HAP-1 (cell line): ENCODE measurements around the gene NTSR2.

Experiments used
- DNase-seq, 2 experiments: peaks; one replicate each; pipeline ENCODE4 v3.0.0-alpha.2; 2016 to 2020; ENCODE audit warnings: low spot score in 2 of 2
- H3K27me3 ChIP-seq: fragments of 250-450 bp; sonication (Bioruptor Pico); 2 replicates; pipeline ENCODE4 v1.5.1; 2020; ENCODE audit warnings: low read depth, mild to moderate bottlenecking, moderate library complexity
- H3K36me3 ChIP-seq: fragments of 250-450 bp; sonication (Bioruptor Pico); replicated peaks from 2 replicates; pipeline ENCODE4 v1.5.1; 2020; ENCODE audit warnings: mild to moderate bottlenecking
- H3K4me1 ChIP-seq: fragments of 250-450 bp; sonication (Bioruptor Pico); 2 replicates; pipeline ENCODE4 v1.5.1; 2020; ENCODE audit warnings: mild to moderate bottlenecking
- H3K4me3 ChIP-seq: fragments of 250-450 bp; sonication (Bioruptor Pico); 2 replicates; pipeline ENCODE4 v1.5.1; 2020; ENCODE audit warnings: mild to moderate bottlenecking, moderate library complexity
- H3K9me3 ChIP-seq: fragments of 250-450 bp; sonication (Bioruptor Pico); 2 replicates; pipeline ENCODE4 v1.5.1; 2020; ENCODE audit warnings: mild to moderate bottlenecking, moderate library complexity
- in situ Hi-C: fragments of 300-500 bp; cut with MboI; formaldehyde crosslinking; loops from 3 replicates; pipeline ENCODE4 v1.14.3; 2020; ENCODE audit warnings: low sequenced_read_pairs, inconsistent platforms, mixed read lengths

Gene NTSR2

GRCh38 chr2:11692966-11693521 is 23.0 kb upstream of the NTSR2 start:
- no peaks in the 10 kb centered on the region for H3K36me3 ChIP-seq
- in situ Hi-C loops = loop anchor here (5.0 kb wide), 1 partner anchor 89 kb away; no protein-coding TSS in a partner anchor
- DNase-seq = peak; percentile 55 to 80
- H3K4me3 ChIP-seq = no peak overlapping the region
- H3K9me3 ChIP-seq = no peaks in the 10 kb centered on the region
- H3K4me1 ChIP-seq = peaks cover 4% of the 10 kb centered on the region; the same call in 1 of the 2 replicates
- H3K27me3 ChIP-seq = no peaks in the 10 kb centered on the region

GRCh38 chr2:11691076-11691660 is 21.2 kb upstream of the NTSR2 start:
- no peaks in the 10 kb centered on the region for H3K36me3 ChIP-seq
- no peak for DNase-seq
- H3K4me3 ChIP-seq = no peak overlapping the region
- H3K27me3 ChIP-seq = no peaks in the 10 kb centered on the region
- H3K4me1 ChIP-seq = peaks cover 4% of the 10 kb centered on the region; the same call in 1 of the 2 replicates
- in situ Hi-C loops = loop anchor here (5.0 kb wide), 1 partner anchor 91 kb away; no protein-coding TSS in a partner anchor
- no peaks in the 10 kb centered on the region for H3K9me3 ChIP-seq

GRCh38 chr2:11688222-11689069 is 18.5 kb upstream of the NTSR2 start:
- in situ Hi-C loops = no loop called here
- Histone ChIP-seq H3K4me1 (peaks cover 4% of the 10 kb centered on the region; the same call in 1 of the 2 replicates), H3K4me3 (no peak overlapping the region), H3K36me3 (no peaks in the 10 kb centered on the region), H3K9me3 (no peaks in the 10 kb centered on the region), H3K27me3 (peaks cover 9% of the 10 kb centered on the region)
- DNase-seq = peak; percentile 38 to 89

- H3K4me1 ChIP-seq = peaks cover 4% of the 10 kb centered on the region; the same call in 1 of the 2 replicates
- no peaks in the 10 kb centered on the region for H3K9me3 ChIP-seq
- H3K4me3 ChIP-seq = no peak overlapping the region
- in situ Hi-C loops = no loop called here
- peaks cover 9% of the 10 kb centered on the region for H3K27me3 ChIP-seq
- H3K36me3 ChIP-seq = no peaks in the 10 kb centered on the region
- DNase-seq = no peak
Observed at GRCh38 chr2:11687736-11688135, 17.7 kb upstream of the NTSR2 start.

- Histone ChIP-seq H3K27me3 (peaks cover 9% of the 10 kb centered on the region), H3K4me1 (peaks cover 4% of the 10 kb centered on the region; the same call in 1 of the 2 replicates), H3K36me3 (no peaks in the 10 kb centered on the region), H3K9me3 (no peaks in the 10 kb centered on the region), H3K4me3 (no peak overlapping the region)
- in situ Hi-C loops = no loop called here
- DNase-seq = no peak
Observed at GRCh38 chr2:11685906-11686470, 16.0 kb upstream of the NTSR2 start.

GRCh38 chr2:11684894-11685460 is 15.0 kb upstream of the NTSR2 start:
- in situ Hi-C loops = no loop called here
- no peak overlapping the region for H3K4me3 ChIP-seq

GRCh38 chr2:11683966-11684365 is 14.0 kb upstream of the NTSR2 start:
- DNase-seq = no peak
- Histone ChIP-seq H3K4me1 (peaks cover 4% of the 10 kb centered on the region; the same call in 1 of the 2 replicates), H3K4me3 (no peak overlapping the region), H3K9me3 (no peaks in the 10 kb centered on the region), H3K36me3 (no peaks in the 10 kb centered on the region), H3K27me3 (peaks cover 9% of the 10 kb centered on the region)
- in situ Hi-C loops = no loop called here

More at GRCh38 chr2:11684894-11685460, 15.0 kb upstream of the NTSR2 start:
- DNase-seq = no peak
- Histone ChIP-seq H3K36me3 (no peaks in the 10 kb centered on the region), H3K27me3 (peaks cover 9% of the 10 kb centered on the region), H3K9me3 (no peaks in the 10 kb centered on the region), H3K4me1 (peaks cover 4% of the 10 kb centered on the region; the same call in 1 of the 2 replicates)

GRCh38 chr2:11683476-11683875 is 13.5 kb upstream of the NTSR2 start:
- Histone ChIP-seq H3K9me3 (no peaks in the 10 kb centered on the region), H3K4me3 (no peak overlapping the region), H3K27me3 (peaks cover 9% of the 10 kb centered on the region), H3K4me1 (0 out of 2 replicates have a peak, but pooled peaks cover 2% of the 10 kb centered on the region), H3K36me3 (no peaks in the 10 kb centered on the region)
- in situ Hi-C loops = no loop called here
- peak in 1 of 2 experiments; percentile 25 for DNase-seq

GRCh38 chr2:11682590-11682915 is 12.6 kb upstream of the NTSR2 start:
- no peak for DNase-seq
- H3K4me3 ChIP-seq = no peak overlapping the region
- H3K9me3 ChIP-seq = no peaks in the 10 kb centered on the region
- H3K27me3 ChIP-seq = peaks cover 11% of the 10 kb centered on the region
- in situ Hi-C loops = no loop called here
- H3K36me3 ChIP-seq = no peaks in the 10 kb centered on the region
- no peaks in the 10 kb centered on the region for H3K4me1 ChIP-seq

GRCh38 chr2:11681722-11682589 is 12.0 kb upstream of the NTSR2 start:
- Histone ChIP-seq H3K27me3 (peaks cover 16% of the 10 kb centered on the region), H3K4me3 (no peak overlapping the region), H3K4me1 (no peaks in the 10 kb centered on the region), H3K9me3 (no peaks in the 10 kb centered on the region), H3K36me3 (no peaks in the 10 kb centered on the region)
- in situ Hi-C loops = no loop called here
- peak; percentile 17 to 75 for DNase-seq

GRCh38 chr2:11680901-11681721 is 11.1 kb upstream of the NTSR2 start:
- H3K9me3 ChIP-seq = no peaks in the 10 kb centered on the region
- H3K27me3 ChIP-seq = peaks cover 21% of the 10 kb centered on the region
- no peak for DNase-seq
- no peaks in the 10 kb centered on the region for H3K4me1 ChIP-seq
- H3K4me3 ChIP-seq = no peak overlapping the region
- no peaks in the 10 kb centered on the region for H3K36me3 ChIP-seq
- in situ Hi-C loops = no loop called here

GRCh38 chr2:11680182-11680900 is 10.3 kb upstream of the NTSR2 start:
- in situ Hi-C loops = no loop called here
- Histone ChIP-seq H3K4me3 (no peak overlapping the region), H3K9me3 (no peaks in the 10 kb centered on the region), H3K27me3 (peaks cover 21% of the 10 kb centered on the region), H3K36me3 (no peaks in the 10 kb centered on the region), H3K4me1 (no peaks in the 10 kb centered on the region)
- no peak for DNase-seq
